ENCODE data around the gene MEOX1. TPM values are rescaled to one million over a fixed set of nuclear protein-coding genes. Genes with fewer than 3 reads are reported as not detected.

MEOX1 gene
- 11.1 TPM for total RNA-seq
- long read RNA-seq, partial matches to known transcripts = 2 of 6 reads
- long read RNA-seq, other reads (novel, unspliced or antisense) = 0 of 6 reads

- no peak for DNase-seq (ENCODE audit: missing footprints)
- peak; percentile 17 for ATAC-seq
- intact Hi-C loops (cut with DNase I) = no loop called here
These were observed at the start of gene MEOX1 for GRCh38 chr17:43661699-43662412. Gene MEOX1, minus strand, starts transcription at chr17:43661922. Its CDS starts 388 bp downstream, at chr17:43661534.

- intact Hi-C loops (cut with DNase I) = no loop called here
- no peak for DNase-seq (ENCODE audit: missing footprints)
- no peak for ATAC-seq
These were observed 48.4 kb upstream of the MEOX1 start for GRCh38 chr17:43710101-43710500.

GRCh38 chr17:43709210-43709609 is 47.5 kb upstream of the MEOX1 start:
- no peak for ATAC-seq
- DNase-seq (ENCODE audit: missing footprints) = no peak
- intact Hi-C loops (cut with DNase I) = no loop called here

GRCh38 chr17:43707184-43707583 is 45.5 kb upstream of the MEOX1 start:
- DNase-seq (ENCODE audit: missing footprints) (no peak), ATAC-seq (no peak)
- intact Hi-C loops (cut with DNase I) = no loop called here

- ATAC-seq (no peak), DNase-seq (ENCODE audit: missing footprints) (no peak)
- intact Hi-C loops (cut with DNase I) = no loop called here
These were observed 44.5 kb upstream of the MEOX1 start for GRCh38 chr17:43706235-43706634.

- intact Hi-C loops (cut with DNase I) = no loop called here
- ATAC-seq = no peak
- DNase-seq (ENCODE audit: missing footprints) = no peak
These were observed 41.9 kb upstream of the MEOX1 start for GRCh38 chr17:43703630-43704029.

- intact Hi-C loops (cut with DNase I) = no loop called here
- DNase-seq (ENCODE audit: missing footprints) (no peak), ATAC-seq (no peak)
These were observed 40.9 kb upstream of the MEOX1 start for GRCh38 chr17:43702637-43703036.

- ATAC-seq = no peak
- intact Hi-C loops (cut with DNase I) = no loop called here
These were observed 39.6 kb upstream of the MEOX1 start for GRCh38 chr17:43701318-43701743.

GRCh38 chr17:43699438-43699756 is 37.7 kb upstream of the MEOX1 start:
- intact Hi-C loops (cut with DNase I) = loop anchor here (10.0 kb wide), 1 partner anchor 145 kb away; the partner anchor contains the start of gene CD300LG
- ATAC-seq = no peak
- no peak for DNase-seq (ENCODE audit: missing footprints)

More at GRCh38 chr17:43701318-43701743, 39.6 kb upstream of the MEOX1 start:
- no peak for DNase-seq (ENCODE audit: missing footprints)

- DNase-seq (ENCODE audit: missing footprints) (no peak), ATAC-seq (peak; percentile 25)
These were observed 37.1 kb upstream of the MEOX1 start for GRCh38 chr17:43698678-43699437.

GRCh38 chr17:43697937-43698336 is 36.2 kb upstream of the MEOX1 start:
- ATAC-seq (no peak), DNase-seq (ENCODE audit: missing footprints) (no peak)
- intact Hi-C loops (cut with DNase I) = loop anchor here (10.0 kb wide), 1 partner anchor 147 kb away; the partner anchor contains the start of gene CD300LG

More at GRCh38 chr17:43698678-43699437, 37.1 kb upstream of the MEOX1 start:
- intact Hi-C loops (cut with DNase I) = loop anchor here (10.0 kb wide), 1 partner anchor 146 kb away; the partner anchor contains the start of gene CD300LG

- intact Hi-C loops (cut with DNase I) = loop anchor here (10.0 kb wide), 1 partner anchor 148 kb away; the partner anchor contains the start of gene CD300LG
- DNase-seq (ENCODE audit: missing footprints) (no peak), ATAC-seq (no peak)
These were observed 35.2 kb upstream of the MEOX1 start for GRCh38 chr17:43696891-43697290.

- DNase-seq (ENCODE audit: missing footprints) (no peak), ATAC-seq (peak; percentile 84)
- intact Hi-C loops (cut with DNase I) = loop anchor here (10.0 kb wide), 1 partner anchor 149 kb away; the partner anchor contains the start of gene CD300LG
These were observed 34.5 kb upstream of the MEOX1 start for GRCh38 chr17:43695970-43696865.

- ATAC-seq = peak; percentile 65
- intact Hi-C loops (cut with DNase I) = loop anchor here (1.0 to 10.0 kb wide), 2 partner anchors 66 to 151 kb away; partner anchors contain the start of gene CD300LG
- DNase-seq (ENCODE audit: missing footprints) = peak; percentile 85
These were observed 32.6 kb upstream of the MEOX1 start for GRCh38 chr17:43694081-43694870.

GRCh38 chr17:43691317-43691693 is 29.6 kb upstream of the MEOX1 start:
- no peak for DNase-seq (ENCODE audit: missing footprints)
- ATAC-seq = no peak
- intact Hi-C loops (cut with DNase I) = loop anchor here (10.0 kb wide), 1 partner anchor 153 kb away; the partner anchor contains the start of gene CD300LG

GRCh38 chr17:43690624-43691316 is 29.0 kb upstream of the MEOX1 start:
- ATAC-seq (no peak), DNase-seq (ENCODE audit: missing footprints) (no peak)
- intact Hi-C loops (cut with DNase I) = loop anchor here (10.0 kb wide), 1 partner anchor 154 kb away; the partner anchor contains the start of gene CD300LG

GRCh38 chr17:43689814-43690213 is 28.1 kb upstream of the MEOX1 start:
- ATAC-seq (no peak), DNase-seq (ENCODE audit: missing footprints) (no peak)
- intact Hi-C loops (cut with DNase I) = loop anchor here (10.0 kb wide), 1 partner anchor 155 kb away; the partner anchor contains the start of gene CD300LG

Measured in Right ventricle myocardium inferior (tissue), 1 donor.